Neuronal stem cell (in vitro differentiated cells): ENCODE measurements around the gene GMCL1.

Experiments
- DNase-seq: peaks from one replicate; pipeline ENCODE4 v3.0.0-alpha.2; 2013; ENCODE audit warnings: low spot score
- H2AFZ ChIP-seq: one replicate; pipeline ENCODE4 v1.6.1; 2013; ENCODE audit warnings: mild to moderate bottlenecking, low read length, inconsistent platforms
- H2AK5ac ChIP-seq: 2 replicates; pipeline ENCODE4 v1.6.1; 2013; ENCODE audit warnings: low read depth, mild to moderate bottlenecking, inconsistent platforms, low read length, moderate library complexity, mixed read lengths
- H2BK120ac ChIP-seq: 2 replicates; pipeline ENCODE4 v1.6.1; 2013; ENCODE audit warnings: low read depth, mild to moderate bottlenecking, inconsistent platforms, low read length, moderate library complexity, mixed read lengths
- H2BK12ac ChIP-seq: one replicate; pipeline ENCODE4 v1.6.1; 2013; ENCODE audit warnings: low read length, inconsistent platforms
- H2BK15ac ChIP-seq: 2 replicates; pipeline ENCODE4 v1.6.1; 2013; ENCODE audit warnings: mild to moderate bottlenecking, low read length, inconsistent platforms, mixed read lengths
- H2BK5ac ChIP-seq: one replicate; pipeline ENCODE4 v1.6.1; 2013; ENCODE audit warnings: inconsistent platforms, mild to moderate bottlenecking, low read length, moderate library complexity
- H3K14ac ChIP-seq: one replicate; pipeline ENCODE4 v1.6.1; 2013; ENCODE audit warnings: low read length, inconsistent platforms
- H3K18ac ChIP-seq: 2 replicates; pipeline ENCODE4 v1.6.1; 2013; ENCODE audit warnings: low read length, inconsistent platforms
- H3K23ac ChIP-seq: 2 replicates; pipeline ENCODE4 v1.6.1; 2013; ENCODE audit warnings: low read depth, mild to moderate bottlenecking, mixed read lengths, low read length, inconsistent platforms; ENCODE audit not compliant: poor library complexity
- H3K27ac ChIP-seq: replicated peaks from 3 replicates; pipeline ENCODE4 v1.5.1; 2013; ENCODE audit warnings: low read length, inconsistent platforms
- H3K27me3 ChIP-seq, 3 experiments: 2 replicates each; pipeline ENCODE4 v1.6.1; 2013; ENCODE audit warnings: low read length in 3 of 3, mild to moderate bottlenecking in 2 of 3, inconsistent platforms in 1 of 3, low read depth in 1 of 3, mixed read lengths in 1 of 3, moderate library complexity in 1 of 3; ENCODE audit not compliant: control insufficient read depth in 3 of 3, insufficient read depth in 3 of 3
- H3K36me3 ChIP-seq, 2 donors: replicated peaks in 1 of 2; 2 replicates each; pipeline ENCODE4 v1.6.1; 2013; ENCODE audit warnings: low read length in 2 of 2; ENCODE audit not compliant: control insufficient read depth in 2 of 2, insufficient read depth in 2 of 2
- H3K4ac ChIP-seq: 2 replicates; pipeline ENCODE4 v1.6.1; 2013; ENCODE audit warnings: inconsistent platforms, mild to moderate bottlenecking, low read length, moderate library complexity
- H3K4me1 ChIP-seq, 2 donors: 1 replicate in 1 of 2; 2 replicates in 1 of 2; pipeline ENCODE4 v1.6.1; 2013; ENCODE audit warnings: low read length in 2 of 2, low read depth in 1 of 2; ENCODE audit not compliant: control insufficient read depth in 2 of 2, insufficient read depth in 1 of 2
- H3K4me2 ChIP-seq: one replicate; pipeline ENCODE4 v1.6.1; 2013; ENCODE audit warnings: mild to moderate bottlenecking, low read length, inconsistent platforms; ENCODE audit not compliant: insufficient read depth, poor library complexity, severe bottlenecking
- H3K4me3 ChIP-seq, 2 donors: 2 replicates each; pipeline ENCODE4 v1.5.1; 2013; ENCODE audit warnings: low read length in 2 of 2, mild to moderate bottlenecking in 2 of 2, inconsistent platforms in 1 of 2, moderate library complexity in 1 of 2
- H3K79me1 ChIP-seq: one replicate; pipeline ENCODE4 v1.6.1; 2013; ENCODE audit warnings: low read depth, mild to moderate bottlenecking, inconsistent platforms, low read length, moderate library complexity
- H3K9ac ChIP-seq: one replicate; pipeline ENCODE4 v1.6.1; 2013; ENCODE audit warnings: mild to moderate bottlenecking, low read depth, low read length, inconsistent platforms; ENCODE audit not compliant: poor library complexity
- H3K9me3 ChIP-seq, 2 donors: replicated peaks in 1 of 2; 2 replicates each; pipeline versions ENCODE3 to v1.6.1; 2013; ENCODE audit warnings: low read length in 2 of 2, mild to moderate bottlenecking in 2 of 2, inconsistent platforms in 1 of 2, low read depth in 1 of 2, mixed read lengths in 1 of 2, moderate library complexity in 1 of 2; ENCODE audit not compliant: control insufficient read depth in 2 of 2, insufficient read depth in 1 of 2
- H4K8ac ChIP-seq: one replicate; pipeline ENCODE4 v1.6.1; 2013; ENCODE audit warnings: low read depth, mild to moderate bottlenecking, inconsistent platforms, low read length, moderate library complexity
- H4K91ac ChIP-seq: one replicate; pipeline ENCODE4 v1.6.1; 2013; ENCODE audit warnings: low read length, low read depth, mild to moderate bottlenecking, inconsistent platforms; ENCODE audit not compliant: poor library complexity
- WGBS, 2 donors: extraction: QIAGEN DNeasy Blood & Tissue Kit; methylation state at CpG; one replicate each; pipeline ENCODE4 v1.1.7; 2013; ENCODE audit warnings: missing lambda C conversion rate in 2 of 2, mixed read lengths in 1 of 2; ENCODE audit not compliant: insufficient read length in 2 of 2, insufficient replicate concordance in 1 of 2; ENCODE audit errors: extremely low coverage in 2 of 2; 5-methylcytosine and 5-hydroxymethylcytosine counted together

The GMCL1 gene

DNA sequence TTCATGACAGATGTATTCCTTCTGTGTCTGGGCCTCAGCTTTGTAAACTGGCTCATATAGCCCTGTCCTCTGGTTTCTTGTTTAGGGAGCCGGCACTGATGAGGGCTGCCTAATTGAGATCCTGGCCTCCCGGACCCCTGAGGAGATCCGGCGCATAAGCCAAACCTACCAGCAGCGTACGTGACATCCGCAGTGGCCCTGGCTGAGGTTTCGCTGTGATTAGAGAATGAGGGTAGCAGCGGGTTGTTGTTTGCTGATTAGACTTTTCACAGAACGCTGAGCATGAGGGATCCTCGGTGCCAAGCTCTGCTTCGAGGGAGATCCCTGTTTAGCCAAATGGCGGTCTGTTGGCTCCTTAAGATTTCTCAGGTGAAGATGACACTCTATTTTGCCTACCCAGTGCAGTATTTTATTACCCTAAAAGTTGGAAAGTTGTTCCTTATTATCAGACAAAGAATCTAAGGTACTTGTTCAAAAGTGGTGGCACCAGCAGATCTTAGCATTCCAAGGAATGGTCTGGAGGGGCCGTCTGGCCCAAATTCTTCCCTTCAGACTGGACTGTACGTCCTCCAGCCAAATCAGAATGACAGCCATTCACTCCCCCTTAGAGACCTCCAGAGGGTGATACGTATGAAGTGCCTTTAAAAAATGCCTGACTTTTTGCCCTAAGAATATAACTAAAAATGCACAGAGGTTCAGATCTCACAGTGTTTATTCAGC is 21.5 kb upstream of the GMCL1 start:
- Histone ChIP-seq H3K27me3 (peaks cover 0 to 9% (median 0%) of the 10 kb centered on the region in 3 experiments), H2BK5ac (no peak overlapping the region), H4K91ac (no peak overlapping the region), H3K4me1 (peaks cover 0 to 4% of the 10 kb centered on the region in 2 donors), H2BK12ac (no peak overlapping the region), H3K79me1 (no peaks in the 10 kb centered on the region), H4K8ac (no peak overlapping the region), H3K14ac (no peak overlapping the region), H2BK120ac (no peak overlapping the region), H3K4ac (no peak overlapping the region), H3K36me3 (no peaks in the 10 kb centered on the region), H3K9ac (no peak overlapping the region), H2AFZ (no peak overlapping the region), H2BK15ac (no peak overlapping the region), H3K18ac (peak overlapping the region; percentile 35), H3K27ac (no peak overlapping the region), H2AK5ac (no peak overlapping the region), H3K4me3 (no peak overlapping the region), H3K9me3 (no peaks in the 10 kb centered on the region), H3K4me2 (no peak overlapping the region), H3K23ac (no peak overlapping the region)
- no peak for DNase-seq
- no CpG with 5 or more reads among the region's 16 CpGs for WGBS, 2 donors

DNA sequence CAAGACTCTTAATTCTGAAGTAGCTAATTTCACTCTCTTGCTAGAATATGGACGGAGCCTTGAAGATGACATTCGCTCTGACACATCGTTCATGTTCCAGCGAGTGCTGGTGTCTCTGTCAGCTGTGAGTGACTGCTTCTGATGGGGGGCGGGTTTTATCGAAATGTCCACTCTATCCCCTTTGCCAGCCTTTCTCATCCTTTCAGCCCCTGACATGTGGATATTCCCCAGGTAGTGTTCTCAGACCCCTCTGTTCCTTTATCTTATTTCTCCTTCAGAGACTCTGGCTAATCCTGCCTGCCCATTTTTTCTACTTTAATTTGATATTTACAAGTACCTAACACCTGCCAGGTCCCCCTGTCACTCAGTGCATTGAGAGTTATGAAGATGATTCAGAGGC is 18.9 kb upstream of the GMCL1 start:
- no peak overlapping the region for H4K8ac ChIP-seq
- no peaks in the 10 kb centered on the region for H3K36me3 ChIP-seq
- DNase-seq: no peak
- H2BK120ac ChIP-seq: no peak overlapping the region
- H2BK12ac ChIP-seq: no peak overlapping the region
- peaks cover 0 to 2% of the 10 kb centered on the region in 2 donors for H3K4me1 ChIP-seq
- H3K27me3 ChIP-seq: peaks cover 0 to 9% (median 0%) of the 10 kb centered on the region in 3 experiments
- H2AFZ ChIP-seq: no peak overlapping the region
- no peak overlapping the region for H2BK15ac ChIP-seq
- H3K4me3 ChIP-seq: no peak overlapping the region
- no peak overlapping the region for H3K14ac ChIP-seq
- H3K4ac ChIP-seq: no peak overlapping the region
- H3K9me3 ChIP-seq: no peaks in the 10 kb centered on the region
- no peak overlapping the region for H2BK5ac ChIP-seq
- WGBS, 2 donors: no CpG with 5 or more reads among the region's 6 CpGs
- no peak overlapping the region for H4K91ac ChIP-seq
- H3K27ac ChIP-seq: no peak overlapping the region
- no peak overlapping the region for H3K9ac ChIP-seq
- H2AK5ac ChIP-seq: no peak overlapping the region
- H3K18ac ChIP-seq: no peak overlapping the region
- H3K4me2 ChIP-seq: no peak overlapping the region
- no peak overlapping the region for H3K23ac ChIP-seq
- H3K79me1 ChIP-seq: no peaks in the 10 kb centered on the region

GRCh38 chr2:69811018-69811417 is 18.4 kb upstream of the GMCL1 start:
- no CpG with 5 or more reads among the region's 5 CpGs for WGBS, 2 donors
- no peak overlapping the region for H3K9ac ChIP-seq
- H3K14ac ChIP-seq: no peak overlapping the region
- H2BK15ac ChIP-seq: no peak overlapping the region
- H4K8ac ChIP-seq: no peak overlapping the region
- no peak overlapping the region for H2BK120ac ChIP-seq
- H3K79me1 ChIP-seq: no peaks in the 10 kb centered on the region
- H3K36me3 ChIP-seq: no peaks in the 10 kb centered on the region
- H3K27ac ChIP-seq: no peak overlapping the region
- H3K9me3 ChIP-seq: no peaks in the 10 kb centered on the region
- no peak overlapping the region for H2AK5ac ChIP-seq
- peaks cover 0 to 9% (median 0%) of the 10 kb centered on the region in 3 experiments for H3K27me3 ChIP-seq
- no peak overlapping the region for H2BK5ac ChIP-seq
- no peak overlapping the region for H3K4me2 ChIP-seq
- H3K4me1 ChIP-seq: peaks cover 0 to 2% of the 10 kb centered on the region in 2 donors
- no peak overlapping the region for H2BK12ac ChIP-seq
- no peak overlapping the region for H3K4me3 ChIP-seq
- no peak overlapping the region for H3K4ac ChIP-seq
- no peak overlapping the region for H3K18ac ChIP-seq
- no peak overlapping the region for H2AFZ ChIP-seq
- H4K91ac ChIP-seq: no peak overlapping the region
- H3K23ac ChIP-seq: no peak overlapping the region
- DNase-seq: no peak

DNA sequence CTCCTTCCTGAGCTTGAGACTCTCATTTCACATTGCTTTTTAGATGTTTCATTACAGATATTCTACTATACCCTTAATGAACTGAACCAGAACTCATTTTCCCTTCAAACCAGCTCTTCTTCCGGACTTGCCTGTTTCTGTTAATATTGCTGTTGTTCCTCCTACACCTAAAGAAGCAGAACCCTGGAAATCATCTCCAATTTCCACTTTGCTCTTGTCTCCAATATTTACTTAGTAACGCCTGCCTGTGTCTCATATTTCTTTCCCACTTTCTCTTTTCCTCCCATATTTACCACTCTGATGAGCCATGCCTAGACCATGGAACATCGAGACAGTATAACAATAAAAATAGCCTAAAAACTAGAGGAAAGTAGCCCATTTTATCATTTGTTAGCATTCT is 17.9 kb upstream of the GMCL1 start:
- WGBS, 2 donors: no CpG with 5 or more reads among the region's 3 CpGs
- no peak overlapping the region for H3K27ac ChIP-seq
- H3K9ac ChIP-seq: no peak overlapping the region
- no peak overlapping the region for H3K4ac ChIP-seq
- no peak overlapping the region for H3K4me2 ChIP-seq
- H2BK12ac ChIP-seq: no peak overlapping the region
- H3K27me3 ChIP-seq: peaks cover 0 to 9% (median 0%) of the 10 kb centered on the region in 3 experiments
- H2BK15ac ChIP-seq: no peak overlapping the region
- DNase-seq: no peak
- H3K36me3 ChIP-seq: no peaks in the 10 kb centered on the region
- H2BK120ac ChIP-seq: no peak overlapping the region
- H2AK5ac ChIP-seq: no peak overlapping the region
- no peak overlapping the region for H3K4me3 ChIP-seq
- H3K18ac ChIP-seq: no peak overlapping the region
- H2BK5ac ChIP-seq: no peak overlapping the region
- no peak overlapping the region for H4K8ac ChIP-seq
- no peak overlapping the region for H2AFZ ChIP-seq
- H4K91ac ChIP-seq: no peak overlapping the region
- no peaks in the 10 kb centered on the region for H3K9me3 ChIP-seq
- no peak overlapping the region for H3K14ac ChIP-seq
- peaks cover 0 to 2% of the 10 kb centered on the region in 2 donors for H3K4me1 ChIP-seq
- H3K79me1 ChIP-seq: no peaks in the 10 kb centered on the region
- no peak overlapping the region for H3K23ac ChIP-seq
